ENCODE measurements around the gene OBI1.

Gene OBI1

DNA sequence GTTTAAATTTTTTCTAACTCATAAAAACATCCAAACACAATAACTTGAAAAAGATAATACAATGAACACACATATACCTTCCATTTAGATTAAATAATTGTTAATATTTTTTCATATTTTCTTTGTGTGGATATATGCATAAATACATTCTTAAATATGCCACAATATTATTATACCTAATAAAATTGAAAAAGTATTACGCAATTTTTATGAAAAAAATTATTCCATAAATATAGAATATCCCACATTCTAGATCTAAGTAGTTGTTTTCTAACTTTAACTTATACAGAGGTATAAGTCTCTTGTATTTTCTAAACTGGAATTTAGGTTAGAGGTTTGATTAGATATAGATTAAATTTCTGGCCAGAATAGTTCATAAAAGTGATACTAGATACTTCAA, 89.9 kb downstream of the OBI1 start:
- Mint-ChIP-seq H3K4me1 (ENCODE audit: low read depth in 2 of 2) (no peaks in the 10 kb centered on the region), H3K27ac (no peak overlapping the region), H3K4me3 (no peak overlapping the region), H3K36me3 (ENCODE audit: insufficient read depth) (no peaks in the 10 kb centered on the region), H3K9me3 (peaks cover 0 to 1% of the 10 kb centered on the region in 2 donors), H3K27me3 (peaks cover 10 to 19% of the 10 kb centered on the region in 2 donors)
- DNase-seq (no peak), ATAC-seq (replicated peaks) (no peak)

DNA sequence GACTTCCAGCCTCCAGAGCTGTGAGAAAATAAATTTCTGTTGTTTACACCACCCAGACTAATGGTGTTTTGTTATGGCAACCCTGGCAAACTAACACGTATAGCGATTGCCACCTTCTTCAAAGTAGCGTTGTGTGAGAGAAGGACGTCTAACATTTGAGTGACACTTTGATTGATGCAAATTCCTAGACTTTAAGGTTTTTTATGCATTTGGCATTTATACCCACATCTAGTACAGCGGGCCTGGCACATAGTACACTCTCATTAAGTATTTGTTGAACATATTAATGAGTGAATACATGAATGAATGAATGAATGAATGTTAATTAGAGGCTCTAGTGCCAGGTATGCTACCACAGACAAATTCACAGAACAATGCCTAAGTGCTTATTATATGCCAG, 92.3 kb downstream of the OBI1 start:
- no peak overlapping the region for H3K4me3 Mint-ChIP-seq
- no peak overlapping the region for H3K27ac Mint-ChIP-seq
- ATAC-seq (replicated peaks): no peak
- no peaks in the 10 kb centered on the region for H3K4me1 Mint-ChIP-seq (ENCODE audit: low read depth in 2 of 2)
- no peaks in the 10 kb centered on the region for H3K36me3 Mint-ChIP-seq (ENCODE audit: insufficient read depth)
- peaks cover 24 to 37% of the 10 kb centered on the region in 2 donors for H3K27me3 Mint-ChIP-seq
- H3K9me3 Mint-ChIP-seq: peaks cover 0 to 1% of the 10 kb centered on the region in 2 donors
- DNase-seq: no peak
